Esophagus squamous epithelium (tissue), 5 donors: ENCODE results near the gene LRP2. TPM values are rescaled to one million over a fixed set of nuclear protein-coding genes. Genes with fewer than 3 reads are reported as not detected.

Experiments
- DNase-seq: peaks from one replicate; lab custom pipeline; 2025; lab: John Stamatoyannopoulos, UW
- H3K27ac ChIP-seq, 4 donors: fragments of 200-600 bp; sonication (generic); one replicate each; pipeline ENCODE4 v1.5.1; 2016 to 2019; ENCODE audit warnings: mild to moderate bottlenecking in 1 of 4
- H3K27me3 ChIP-seq, 4 donors: fragments of 200-600 bp; sonication (generic); 1 replicate in 3 of 4; 2 replicates in 1 of 4; pipeline versions ENCODE4 v1.5.1 to v1.6.0; 2017 to 2021; ENCODE audit warnings: antibody characterized with exemption in 1 of 4
- H3K36me3 ChIP-seq, 3 donors: fragments of 200-600 bp; sonication (generic); one replicate each; pipeline ENCODE4 v1.5.1; 2016 to 2019
- H3K4me1 ChIP-seq, 3 donors: fragments of 200-600 bp; sonication (generic); one replicate each; pipeline ENCODE4 v1.5.1; 2017 to 2019
- H3K4me3 ChIP-seq, 4 donors: fragments of 200-600 bp; sonication (generic); 1 replicate in 3 of 4; 2 replicates in 1 of 4; pipeline ENCODE4 v1.5.1; 2016 to 2019; ENCODE audit warnings: mild to moderate bottlenecking in 2 of 4, moderate library complexity in 1 of 4
- H3K9me3 ChIP-seq, 3 donors: fragments of 200-600 bp; sonication (generic); one replicate each; pipeline ENCODE4 v1.5.1; 2016 to 2019
- POLR2A ChIP-seq, 4 donors: fragments of 450-650 bp; IDR thresholded peaks; one replicate each; pipeline ENCODE4 v1.6.1; 2017; ENCODE audit warnings: antibody characterized with exemption in 4 of 4, mild to moderate bottlenecking in 4 of 4, moderate library complexity in 3 of 4
- WGBS, 2 donors: methylation state at CpG; one replicate each; pipeline ENCODE4 v1.1.5; 2018; 5-methylcytosine and 5-hydroxymethylcytosine counted together
- intact Hi-C: fragments of 100-400 bp; cut with DNase I; formaldehyde crosslinking; loops from one replicate; pipeline ENCODE4 v1.15.0; 2022
- total RNA-seq, 4 donors: library from RNA; depleted of rRNA; stranded (reverse); fragments of >200 nt; gene quantifications; one replicate each; pipeline ENCODE4 v1.1.0, GENCODE V29; 2016
- TF ChIP-seq, protein P1 (sequence below), 6 experiments: fragments of 450-650 bp in 4 of 6; fragments of 200-600 bp in 2 of 6; sonication (generic) in 2 of 6; IDR thresholded peaks; one replicate each; pipeline ENCODE4 v1.5.1; 2016 to 2019; ENCODE audit warnings: antibody characterized with exemption in 6 of 6, mild to moderate bottlenecking in 4 of 6, moderate library complexity in 4 of 6
- donor health status: DM: yes; HTN: yes; CAD: no.

LRP2 gene
- total RNA-seq, 4 donors from 2014 or later, result under 0.01 to 0.04 TPM; not detected in 2

DNA sequence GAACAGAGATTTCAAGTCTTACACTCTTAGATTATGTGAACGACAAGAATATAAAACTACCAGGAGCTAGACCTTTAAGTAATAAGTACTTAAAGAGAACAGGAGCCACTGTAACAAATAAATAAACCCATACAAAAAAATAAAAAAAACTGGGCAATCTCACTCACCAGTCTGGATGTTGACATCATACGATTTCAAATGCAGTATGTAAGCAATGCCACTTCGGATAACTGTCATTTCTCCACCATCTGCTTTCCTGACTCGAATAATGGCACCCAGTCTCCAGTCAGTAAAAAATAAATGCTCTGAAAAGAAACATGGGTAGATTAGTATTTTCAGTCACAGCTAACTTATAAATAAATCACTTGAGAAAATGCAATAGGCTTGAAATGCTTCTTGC lies 115.1 kb downstream of the LRP2 start:
- TF ChIP-seq, protein P1, sequence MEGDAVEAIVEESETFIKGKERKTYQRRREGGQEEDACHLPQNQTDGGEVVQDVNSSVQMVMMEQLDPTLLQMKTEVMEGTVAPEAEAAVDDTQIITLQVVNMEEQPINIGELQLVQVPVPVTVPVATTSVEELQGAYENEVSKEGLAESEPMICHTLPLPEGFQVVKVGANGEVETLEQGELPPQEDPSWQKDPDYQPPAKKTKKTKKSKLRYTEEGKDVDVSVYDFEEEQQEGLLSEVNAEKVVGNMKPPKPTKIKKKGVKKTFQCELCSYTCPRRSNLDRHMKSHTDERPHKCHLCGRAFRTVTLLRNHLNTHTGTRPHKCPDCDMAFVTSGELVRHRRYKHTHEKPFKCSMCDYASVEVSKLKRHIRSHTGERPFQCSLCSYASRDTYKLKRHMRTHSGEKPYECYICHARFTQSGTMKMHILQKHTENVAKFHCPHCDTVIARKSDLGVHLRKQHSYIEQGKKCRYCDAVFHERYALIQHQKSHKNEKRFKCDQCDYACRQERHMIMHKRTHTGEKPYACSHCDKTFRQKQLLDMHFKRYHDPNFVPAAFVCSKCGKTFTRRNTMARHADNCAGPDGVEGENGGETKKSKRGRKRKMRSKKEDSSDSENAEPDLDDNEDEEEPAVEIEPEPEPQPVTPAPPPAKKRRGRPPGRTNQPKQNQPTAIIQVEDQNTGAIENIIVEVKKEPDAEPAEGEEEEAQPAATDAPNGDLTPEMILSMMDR (IDR thresholded peaks at IDR 0.05), result no peak
- no peak for TF ChIP-seq POLR2A (IDR thresholded peaks at IDR 0.05)
- intact Hi-C loops, result no loop called here
- Histone ChIP-seq H3K27me3 (no peaks in the 10 kb centered on the region), H3K4me1 (no peaks in the 10 kb centered on the region), H3K4me3 (no peak overlapping the region), H3K9me3 (no peaks in the 10 kb centered on the region), H3K27ac (no peak overlapping the region), H3K36me3 (no peaks in the 10 kb centered on the region)
- no peak for DNase-seq
- 74 to 77% methylated on average over 4 of the region's 4 CpGs for WGBS, 2 donors

DNA sequence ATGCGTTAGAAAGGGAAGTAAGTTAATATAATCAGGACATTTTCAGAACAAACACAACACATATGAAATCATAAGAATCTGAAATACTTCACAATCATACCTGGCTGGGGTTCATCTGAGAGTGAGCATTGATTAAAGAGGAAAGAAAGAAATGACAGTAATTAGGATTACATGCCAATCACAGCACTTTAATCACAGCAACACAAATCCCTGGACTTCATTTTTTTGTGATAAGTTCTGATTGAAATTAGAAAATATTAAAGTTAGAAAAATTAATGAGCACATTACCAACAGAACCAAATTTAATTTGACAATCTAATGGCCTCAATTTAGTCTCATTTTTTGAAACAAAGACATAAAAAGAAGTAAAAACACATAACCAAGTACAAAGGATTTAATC lies 121.9 kb downstream of the LRP2 start:
- WGBS, 2 donors, result 45 to 73% methylated on average over 1 of the region's 1 CpG
- H3K27ac ChIP-seq, result no peak overlapping the region

DNA sequence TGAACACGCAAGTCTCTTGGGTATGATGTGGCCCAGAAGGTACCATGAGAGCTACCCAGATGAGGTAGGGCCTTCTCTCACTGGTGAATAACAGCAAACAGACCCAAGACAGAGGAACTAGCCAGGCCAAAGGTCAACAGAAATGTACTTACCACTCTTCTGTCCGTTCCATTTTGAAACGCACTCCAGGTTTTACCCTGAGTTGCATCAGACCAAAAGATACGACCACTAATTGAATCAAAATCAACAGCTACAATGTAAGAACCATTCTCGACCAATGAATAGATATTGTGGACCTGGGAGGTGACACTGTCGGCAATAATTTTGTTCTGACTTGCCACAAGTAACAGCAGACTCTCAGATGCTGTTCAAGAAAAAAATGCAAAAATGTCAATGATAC lies 124.4 kb downstream of the LRP2 start:
- no peaks in the 10 kb centered on the region for H3K9me3 ChIP-seq
- WGBS, 2 donors, result 59 to 64% methylated on average over 5 to 6 of the region's 6 CpGs
- no peak for DNase-seq
- no peak overlapping the region for H3K4me3 ChIP-seq
- TF ChIP-seq, protein P1 (IDR thresholded peaks at IDR 0.05), result no peak
- no peaks in the 10 kb centered on the region for H3K27me3 ChIP-seq
- no peaks in the 10 kb centered on the region for H3K4me1 ChIP-seq
- intact Hi-C loops, result no loop called here
- H3K27ac ChIP-seq, result no peak overlapping the region
- no peaks in the 10 kb centered on the region for H3K36me3 ChIP-seq

More for the DNA sequence above, 121.9 kb downstream of the LRP2 start:
- Histone ChIP-seq H3K9me3 (no peaks in the 10 kb centered on the region), H3K36me3 (no peaks in the 10 kb centered on the region), H3K4me3 (no peak overlapping the region), H3K4me1 (no peaks in the 10 kb centered on the region), H3K27me3 (no peaks in the 10 kb centered on the region)
- DNase-seq, result no peak
- intact Hi-C loops, result no loop called here
- TF ChIP-seq, protein P1 (IDR thresholded peaks at IDR 0.05), result no peak
- no peak for TF ChIP-seq POLR2A (IDR thresholded peaks at IDR 0.05)

DNA sequence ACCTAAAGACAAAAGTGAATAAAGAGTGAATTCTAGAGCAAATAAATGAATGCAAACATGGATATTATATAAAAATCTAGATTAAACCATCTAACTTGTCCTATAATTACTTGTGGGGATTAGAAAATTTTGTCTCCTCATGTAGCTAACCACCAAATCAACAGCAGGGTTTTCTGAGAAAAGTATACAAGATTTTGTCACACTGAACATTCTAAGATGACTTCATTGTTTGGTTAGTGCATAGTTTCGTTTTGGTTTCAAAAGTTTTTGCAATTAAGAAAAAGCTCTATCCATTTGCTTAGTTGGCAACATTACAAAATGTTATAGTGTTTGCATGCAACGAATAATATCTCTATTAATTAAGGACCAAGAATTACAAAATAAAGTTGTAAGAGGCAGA lies 125.0 kb downstream of the LRP2 start:
- DNase-seq, result no peak
- no peaks in the 10 kb centered on the region for H3K9me3 ChIP-seq
- TF ChIP-seq, protein P1 (IDR thresholded peaks at IDR 0.05), result no peak
- no peak for TF ChIP-seq POLR2A (IDR thresholded peaks at IDR 0.05)
- H3K36me3 ChIP-seq, result no peaks in the 10 kb centered on the region
- H3K27me3 ChIP-seq, result no peaks in the 10 kb centered on the region
- intact Hi-C loops, result no loop called here
- H3K27ac ChIP-seq, result no peak overlapping the region
- 9 to 31% methylated on average over 2 of the region's 2 CpGs for WGBS, 2 donors
- H3K4me1 ChIP-seq, result no peaks in the 10 kb centered on the region
- no peak overlapping the region for H3K4me3 ChIP-seq

DNA sequence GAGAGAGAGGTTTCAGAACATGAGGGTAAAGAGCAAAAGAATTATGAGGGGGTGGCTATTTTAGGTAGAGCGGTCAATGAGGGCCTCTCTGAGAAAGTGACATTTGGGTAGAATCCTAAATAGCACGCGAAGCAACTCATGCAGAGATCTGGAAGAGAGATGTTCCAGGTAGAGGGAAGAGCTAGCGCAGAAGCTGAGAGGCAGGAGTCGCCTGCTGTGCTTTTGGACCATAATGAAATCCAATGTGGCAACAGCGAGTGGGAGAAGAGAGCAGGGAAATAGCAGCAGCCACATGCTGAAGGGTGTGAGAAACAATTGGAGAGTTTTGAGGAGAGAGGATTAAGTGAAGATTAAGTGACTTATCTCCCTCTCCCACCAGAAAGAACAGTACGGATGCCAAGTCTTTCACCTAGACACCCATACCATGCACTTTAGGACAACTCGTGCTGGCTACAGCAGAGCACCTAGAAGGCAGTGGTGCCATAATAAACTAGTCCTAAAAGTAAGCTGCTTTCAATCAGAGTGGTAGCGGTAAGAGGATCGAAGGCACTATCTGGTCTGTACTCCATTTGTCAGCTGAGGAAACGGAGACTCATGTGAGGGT lies 129.7 kb downstream of the LRP2 start:
- Histone ChIP-seq H3K4me3 (no peak overlapping the region), H3K27ac (no peak overlapping the region), H3K9me3 (no peaks in the 10 kb centered on the region), H3K36me3 (no peaks in the 10 kb centered on the region), H3K4me1 (no peaks in the 10 kb centered on the region), H3K27me3 (no peaks in the 10 kb centered on the region)
- WGBS, 2 donors, result 77 to 80% methylated on average over 11 of the region's 11 CpGs
- no peak for DNase-seq
- TF ChIP-seq, protein P1 (IDR thresholded peaks at IDR 0.05), result no peak
- TF ChIP-seq POLR2A (IDR thresholded peaks at IDR 0.05), result no peak
- intact Hi-C loops, result no loop called here
